IPS-15b (cell line): Measurements from ENCODE around the gene CTTNBP2.

Source experiments
- H3K27me3 ChIP-seq: one replicate; pipeline ENCODE4 v1.6.1; 2013; ENCODE audit warnings: low read length; ENCODE audit not compliant: control insufficient read depth, insufficient read depth
- H3K36me3 ChIP-seq: one replicate; pipeline ENCODE4 v1.6.1; 2013; ENCODE audit warnings: low read length; ENCODE audit not compliant: control insufficient read depth, insufficient read depth
- H3K4me1 ChIP-seq: one replicate; pipeline ENCODE4 v1.6.1; 2013; ENCODE audit warnings: mild to moderate bottlenecking, low read length; ENCODE audit not compliant: control insufficient read depth, insufficient read depth
- H3K4me3 ChIP-seq: one replicate; pipeline ENCODE4 v1.5.1; 2013; ENCODE audit warnings: low read depth, low read length
- H3K9ac ChIP-seq: one replicate; pipeline ENCODE4 v1.6.1; 2013; ENCODE audit warnings: low read depth, mild to moderate bottlenecking, low read length
- H3K9me3 ChIP-seq: one replicate; pipeline ENCODE4 v1.6.1; 2013; ENCODE audit warnings: mild to moderate bottlenecking, low read length; ENCODE audit not compliant: control insufficient read depth, insufficient read depth

The CTTNBP2 gene

DNA sequence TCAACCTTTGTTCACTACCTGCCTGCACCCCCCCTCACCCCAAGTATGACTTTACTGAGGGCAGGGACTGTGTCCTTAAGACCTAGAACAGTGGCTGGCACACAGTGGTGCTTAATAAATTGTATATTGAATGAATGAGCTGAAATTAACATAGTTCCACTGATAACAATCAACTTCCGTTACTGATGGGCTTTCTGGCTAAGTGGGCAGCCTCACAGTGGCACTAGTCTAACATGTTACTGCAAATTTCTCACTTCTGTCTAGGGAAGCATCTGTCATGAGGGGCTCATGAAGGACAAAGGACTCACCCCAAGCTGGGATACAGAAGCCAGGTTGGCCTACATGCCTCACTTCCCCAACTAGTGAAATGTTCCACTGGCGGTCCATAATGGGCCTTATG lies 79.3 kb downstream of the CTTNBP2 start:
- H3K9ac ChIP-seq: no peak overlapping the region

DNA sequence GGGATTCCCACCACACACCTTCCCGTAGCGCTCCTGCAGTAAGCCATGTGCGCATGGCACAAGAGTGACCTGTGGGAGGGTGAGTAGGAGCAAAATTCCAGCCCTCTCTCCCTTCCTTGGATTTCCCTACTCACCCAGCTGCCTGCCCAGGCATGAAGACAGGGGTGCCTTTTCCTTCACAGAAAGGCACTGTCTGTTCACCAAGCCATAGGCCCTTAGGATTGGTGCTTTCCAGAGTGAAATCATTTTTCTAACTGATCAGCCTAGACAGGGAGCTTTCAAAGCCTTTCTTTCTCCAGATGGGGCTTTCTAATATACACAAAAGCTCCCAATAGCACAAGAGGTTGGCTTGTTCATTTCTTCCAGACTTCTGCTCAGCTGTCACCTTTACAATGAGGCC lies 79.7 kb downstream of the CTTNBP2 start:
- H3K4me3 ChIP-seq: no peak overlapping the region
- no peaks in the 10 kb centered on the region for H3K9me3 ChIP-seq
- H3K4me1 ChIP-seq: no peaks in the 10 kb centered on the region
- peaks cover 14% of the 10 kb centered on the region for H3K36me3 ChIP-seq
- no peak overlapping the region for H3K9ac ChIP-seq
- H3K27me3 ChIP-seq: no peaks in the 10 kb centered on the region

More for the DNA sequence above, 79.3 kb downstream of the CTTNBP2 start:
- Histone ChIP-seq H3K4me1 (no peaks in the 10 kb centered on the region), H3K36me3 (peaks cover 14% of the 10 kb centered on the region), H3K27me3 (no peaks in the 10 kb centered on the region), H3K4me3 (no peak overlapping the region), H3K9me3 (no peaks in the 10 kb centered on the region)

DNA sequence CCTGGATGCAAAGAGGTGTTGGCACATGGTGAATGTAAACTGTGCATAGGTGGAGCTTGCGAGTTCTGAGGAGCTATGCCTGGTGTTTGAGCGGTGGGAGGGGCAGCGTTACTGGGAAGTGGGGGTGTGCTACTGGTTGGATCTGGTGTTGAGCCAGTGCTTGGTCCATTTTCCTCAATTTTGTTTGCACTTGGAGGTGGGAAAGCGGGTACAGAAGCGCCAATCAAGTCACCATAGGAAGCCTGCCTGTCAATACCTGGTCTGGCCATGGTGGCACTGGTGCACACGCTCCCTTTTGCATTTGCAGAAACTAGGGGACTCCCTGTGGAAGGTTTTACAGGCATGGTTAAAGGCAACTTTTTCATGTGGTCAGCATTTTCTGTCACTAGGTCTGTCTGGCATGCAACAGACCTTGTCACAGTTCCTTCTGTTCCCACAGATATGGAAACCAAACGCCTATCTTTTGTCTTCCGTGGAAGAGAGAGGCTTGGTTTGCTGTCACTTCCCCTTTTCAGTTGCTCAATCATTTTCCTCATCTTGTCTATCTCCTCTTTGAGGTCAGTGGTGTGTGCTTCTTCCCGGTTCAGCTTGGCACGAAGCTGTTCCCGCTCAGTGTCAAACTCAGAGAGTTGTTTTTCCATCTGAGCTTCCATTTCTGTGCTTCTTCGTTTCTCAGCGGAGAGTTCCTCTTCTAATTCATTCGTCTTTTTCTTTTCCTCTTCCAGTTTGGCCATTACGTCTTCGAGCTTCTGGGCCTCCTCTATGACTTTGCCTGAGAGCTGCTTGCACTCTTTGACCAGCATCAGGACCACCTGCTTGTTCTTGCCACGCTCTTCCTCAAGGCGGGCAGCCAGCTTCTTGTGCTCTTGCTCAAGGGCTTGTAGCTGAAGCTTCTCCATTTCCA lies 81.1 kb downstream of the CTTNBP2 start:
- H3K4me3 ChIP-seq: no peak overlapping the region
- no peaks in the 10 kb centered on the region for H3K4me1 ChIP-seq
- H3K27me3 ChIP-seq: no peaks in the 10 kb centered on the region
- peaks cover 14% of the 10 kb centered on the region for H3K36me3 ChIP-seq
- no peaks in the 10 kb centered on the region for H3K9me3 ChIP-seq
- H3K9ac ChIP-seq: no peak overlapping the region

DNA sequence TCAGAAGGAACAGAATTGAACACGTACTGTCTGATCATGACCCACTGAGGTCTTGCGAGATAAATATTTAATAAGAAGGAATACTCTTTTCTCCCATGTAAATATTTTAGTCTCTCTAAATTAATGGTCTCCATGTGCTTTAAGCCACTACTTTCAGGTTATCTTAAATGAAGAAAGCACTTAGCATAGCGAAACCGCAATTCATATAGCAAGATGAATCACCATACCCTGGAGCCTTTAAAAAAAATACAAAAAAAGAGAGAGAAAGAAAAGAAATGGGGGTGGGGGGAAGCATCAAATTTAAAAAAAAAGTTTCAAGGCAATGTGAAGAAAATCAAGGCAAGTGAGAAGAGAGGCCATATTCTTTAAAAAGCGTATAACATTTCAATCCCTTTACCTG lies 82.5 kb downstream of the CTTNBP2 start:
- Histone ChIP-seq H3K9me3 (no peaks in the 10 kb centered on the region), H3K27me3 (no peaks in the 10 kb centered on the region), H3K9ac (no peak overlapping the region), H3K36me3 (peaks cover 14% of the 10 kb centered on the region), H3K4me3 (no peak overlapping the region), H3K4me1 (no peaks in the 10 kb centered on the region)

DNA sequence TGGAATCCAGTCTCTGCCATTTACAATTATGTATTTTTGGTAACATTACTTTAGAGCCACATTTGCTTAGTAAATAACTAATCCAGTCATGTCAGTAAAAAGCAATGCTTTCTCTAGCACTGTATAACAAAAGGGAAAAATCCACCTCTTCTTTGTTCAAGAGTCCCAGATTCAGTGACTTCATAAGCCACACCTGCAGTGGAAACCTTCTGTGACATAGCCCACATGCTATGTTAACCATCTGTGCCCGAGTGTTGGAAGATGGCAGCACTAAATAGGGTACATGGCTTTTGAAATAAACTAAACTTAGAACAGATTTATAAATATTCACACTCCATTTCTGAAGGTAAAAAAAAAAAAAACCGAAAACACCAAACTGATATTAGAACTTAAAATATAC lies 83.0 kb downstream of the CTTNBP2 start:
- H3K27me3 ChIP-seq: no peaks in the 10 kb centered on the region
- no peaks in the 10 kb centered on the region for H3K4me1 ChIP-seq
- H3K9me3 ChIP-seq: no peaks in the 10 kb centered on the region
- no peak overlapping the region for H3K4me3 ChIP-seq
- no peak overlapping the region for H3K9ac ChIP-seq
- H3K36me3 ChIP-seq: peaks cover 14% of the 10 kb centered on the region

DNA sequence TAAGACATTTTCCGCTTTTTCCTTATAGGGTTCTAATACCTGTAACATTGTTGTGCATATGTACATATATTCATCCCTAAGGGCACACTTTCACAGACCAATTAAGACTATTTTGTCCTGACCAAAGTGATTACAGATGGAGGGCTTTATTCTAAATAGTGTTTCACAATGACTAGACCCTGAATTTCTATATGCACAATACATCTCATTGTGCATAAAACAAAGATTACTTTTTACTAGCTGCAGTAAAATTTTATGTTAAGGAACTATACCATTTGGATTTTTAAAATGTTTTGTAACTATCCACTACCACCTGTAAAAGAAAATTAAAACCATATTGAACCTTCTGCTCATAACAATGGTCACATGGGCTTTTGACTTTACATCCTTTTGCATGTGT lies 87.8 kb downstream of the CTTNBP2 start:
- H3K4me1 ChIP-seq: no peaks in the 10 kb centered on the region
- H3K9me3 ChIP-seq: no peaks in the 10 kb centered on the region

DNA sequence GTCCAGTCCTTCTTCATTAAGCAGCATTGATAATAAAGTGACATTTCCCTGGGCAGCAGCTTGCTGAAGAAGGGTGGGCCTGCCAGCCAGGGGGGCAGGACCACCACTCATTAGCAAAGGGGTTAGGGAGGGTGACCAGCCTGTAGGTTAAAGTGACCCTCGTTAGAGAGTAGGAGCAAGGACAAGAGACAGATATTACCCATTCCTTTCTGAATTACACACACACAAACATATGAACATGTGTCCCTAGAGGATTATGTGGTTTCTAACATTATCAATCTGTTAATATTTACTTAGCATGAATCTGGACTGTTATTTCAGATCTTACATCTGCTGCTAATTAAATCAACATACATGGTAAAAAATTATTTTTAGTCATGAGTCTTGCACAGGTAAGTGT lies 88.9 kb downstream of the CTTNBP2 start:
- H3K27me3 ChIP-seq: no peaks in the 10 kb centered on the region
- H3K36me3 ChIP-seq: no peaks in the 10 kb centered on the region
- no peak overlapping the region for H3K9ac ChIP-seq
- H3K4me1 ChIP-seq: no peaks in the 10 kb centered on the region
- no peak overlapping the region for H3K4me3 ChIP-seq
- H3K9me3 ChIP-seq: no peaks in the 10 kb centered on the region

More for the DNA sequence above, 87.8 kb downstream of the CTTNBP2 start:
- Histone ChIP-seq H3K9ac (no peak overlapping the region), H3K36me3 (no peaks in the 10 kb centered on the region), H3K27me3 (no peaks in the 10 kb centered on the region), H3K4me3 (no peak overlapping the region)

DNA sequence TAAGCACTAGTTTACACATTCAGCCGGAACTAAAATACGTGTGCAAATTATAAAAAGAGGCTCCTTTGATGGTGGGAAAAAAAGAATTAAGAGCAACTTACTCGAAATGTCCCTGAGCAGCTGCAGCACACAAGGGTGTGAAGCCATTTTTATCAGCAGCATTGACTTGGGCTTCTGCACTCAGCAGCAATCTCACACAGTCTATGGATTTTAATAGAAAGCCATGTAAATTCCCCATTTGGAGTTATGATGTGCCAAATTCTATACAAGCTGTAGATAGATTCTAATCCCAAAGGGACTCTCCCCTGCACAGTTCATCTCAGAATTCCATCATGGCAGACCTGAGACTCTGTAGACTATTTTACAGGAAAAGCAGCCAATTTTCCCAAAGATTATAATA lies 90.5 kb downstream of the CTTNBP2 start:
- no peaks in the 10 kb centered on the region for H3K27me3 ChIP-seq
- H3K36me3 ChIP-seq: no peaks in the 10 kb centered on the region
- no peak overlapping the region for H3K9ac ChIP-seq
- H3K4me3 ChIP-seq: no peak overlapping the region
- no peaks in the 10 kb centered on the region for H3K4me1 ChIP-seq
- no peaks in the 10 kb centered on the region for H3K9me3 ChIP-seq

DNA sequence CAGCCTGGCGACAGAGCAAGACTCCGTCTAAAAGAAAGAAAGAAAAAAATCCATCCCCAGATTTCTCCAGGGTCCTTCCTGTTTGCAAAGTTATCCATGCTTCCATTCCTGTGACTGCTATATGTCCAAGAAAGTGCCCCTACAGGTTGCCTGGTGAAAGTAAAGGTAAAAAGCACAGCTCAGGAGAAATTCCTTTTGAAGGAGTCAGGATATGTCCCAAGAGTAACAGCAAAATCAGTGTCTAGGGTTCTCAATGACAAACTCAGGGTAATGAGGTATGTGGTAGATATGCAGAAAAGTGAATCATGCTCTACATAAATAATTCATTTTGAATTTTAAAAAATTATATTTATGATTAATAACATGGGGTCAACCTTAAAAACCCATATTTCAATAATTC lies 91.5 kb downstream of the CTTNBP2 start:
- H3K27me3 ChIP-seq: no peaks in the 10 kb centered on the region
- H3K36me3 ChIP-seq: no peaks in the 10 kb centered on the region
- no peaks in the 10 kb centered on the region for H3K9me3 ChIP-seq
- no peaks in the 10 kb centered on the region for H3K4me1 ChIP-seq
- H3K4me3 ChIP-seq: no peak overlapping the region
- no peak overlapping the region for H3K9ac ChIP-seq

DNA sequence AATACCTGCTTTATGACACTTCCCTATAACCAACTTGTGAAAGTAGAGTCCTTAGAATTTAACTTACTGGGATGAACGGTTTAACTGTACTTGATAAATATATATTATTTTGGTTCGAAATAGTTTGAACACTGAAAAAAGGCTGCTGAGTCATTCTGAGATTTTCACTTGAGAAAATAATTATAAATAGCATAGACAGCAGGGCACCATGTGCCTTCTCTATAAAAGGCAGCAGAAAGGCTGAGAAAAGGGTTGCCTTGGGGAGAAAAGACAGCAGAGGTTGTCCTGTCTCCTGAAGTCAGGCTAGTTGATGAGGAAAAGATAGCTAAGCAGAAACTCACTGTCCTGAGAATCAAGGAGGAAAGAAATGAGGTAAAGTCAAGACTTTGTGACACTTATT lies 92.4 kb downstream of the CTTNBP2 start:
- H3K9ac ChIP-seq: no peak overlapping the region
- H3K4me1 ChIP-seq: no peaks in the 10 kb centered on the region
- H3K4me3 ChIP-seq: no peak overlapping the region

DNA sequence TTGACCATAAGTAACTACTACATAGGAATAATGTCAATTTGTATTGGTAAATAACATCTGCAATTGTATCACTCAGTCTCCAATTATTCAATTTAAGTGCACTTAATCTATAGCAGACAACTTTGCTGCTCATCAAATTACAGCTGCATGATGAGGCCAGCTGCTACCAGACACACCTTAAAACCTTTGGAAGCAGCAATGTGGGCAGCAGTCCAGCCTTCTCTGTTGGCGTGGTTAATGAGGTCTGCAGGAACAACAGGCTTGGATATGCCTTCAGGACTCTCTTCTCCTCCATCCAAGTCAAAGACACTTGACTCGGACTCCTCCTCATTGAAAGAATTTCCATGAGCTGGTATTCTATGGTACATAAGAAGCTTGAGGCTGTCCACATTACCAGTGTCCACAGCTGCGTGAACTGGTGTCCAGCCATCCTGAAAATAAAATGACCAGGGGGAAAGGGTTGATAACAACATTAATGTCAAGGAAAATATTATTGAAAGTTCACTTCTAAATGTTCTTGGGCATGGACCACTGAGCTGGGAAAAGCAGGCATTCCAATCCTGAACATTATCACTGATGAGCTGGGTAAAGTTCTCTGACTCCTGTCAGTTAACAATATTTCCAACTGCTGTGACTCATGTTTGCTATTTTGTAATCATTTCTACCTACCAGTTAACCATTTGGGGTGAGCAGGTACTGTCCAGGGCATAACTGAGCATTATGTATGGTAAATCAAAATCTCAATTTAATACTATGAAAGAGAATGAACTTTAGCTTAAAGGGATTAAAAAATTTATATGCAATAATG lies 95.7 kb downstream of the CTTNBP2 start:
- Histone ChIP-seq H3K36me3 (no peaks in the 10 kb centered on the region), H3K9ac (no peak overlapping the region), H3K4me1 (no peaks in the 10 kb centered on the region), H3K27me3 (no peaks in the 10 kb centered on the region), H3K9me3 (no peaks in the 10 kb centered on the region), H3K4me3 (no peak overlapping the region)

More for the DNA sequence above, 92.4 kb downstream of the CTTNBP2 start:
- Histone ChIP-seq H3K36me3 (no peaks in the 10 kb centered on the region), H3K27me3 (no peaks in the 10 kb centered on the region), H3K9me3 (no peaks in the 10 kb centered on the region)

DNA sequence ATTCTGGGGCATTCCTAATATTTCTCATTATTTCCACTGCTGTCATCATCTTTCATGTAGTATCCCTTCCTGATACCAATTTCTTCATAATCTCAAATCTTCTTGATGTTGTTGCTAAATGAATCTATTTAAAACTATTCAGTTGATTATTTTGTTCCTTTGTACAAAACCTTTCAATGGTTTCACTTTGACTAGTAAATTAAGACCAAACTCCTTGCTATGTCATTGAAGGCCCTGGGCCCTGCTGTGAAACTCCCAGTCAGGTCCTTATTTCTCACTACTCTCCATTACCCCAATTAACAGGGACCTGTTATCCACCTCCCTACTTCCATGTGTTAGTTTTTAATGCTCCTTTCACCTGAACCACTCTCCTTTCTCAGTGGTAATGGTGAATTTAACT lies 97.0 kb downstream of the CTTNBP2 start:
- H3K36me3 ChIP-seq: no peaks in the 10 kb centered on the region
- H3K9ac ChIP-seq: no peak overlapping the region
- H3K27me3 ChIP-seq: no peaks in the 10 kb centered on the region
- H3K4me1 ChIP-seq: no peaks in the 10 kb centered on the region
- no peaks in the 10 kb centered on the region for H3K9me3 ChIP-seq
- H3K4me3 ChIP-seq: no peak overlapping the region
